ENCODE results near the gene PRR30.

The PRR30 gene

DNA sequence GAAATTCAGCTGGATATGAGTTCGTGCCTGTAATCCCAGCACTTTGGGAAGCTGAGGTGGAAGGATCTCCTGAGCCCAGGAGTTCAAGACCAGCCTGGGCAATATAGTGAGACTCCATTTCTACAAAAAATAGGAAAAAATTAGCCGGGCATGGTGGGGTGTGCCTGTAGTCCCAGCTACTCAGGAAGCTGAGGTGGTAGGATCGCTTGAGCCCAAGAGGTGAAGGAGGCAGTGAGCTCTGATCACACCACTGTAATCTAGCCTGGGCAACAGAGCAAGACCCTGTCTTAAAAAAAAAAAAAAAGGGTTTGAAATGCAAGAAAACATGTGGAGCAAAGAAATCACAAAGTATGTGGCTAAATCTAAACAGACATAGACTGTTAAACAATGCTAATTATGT lies 30.1 kb downstream of the PRR30 start:
- no peaks in the 10 kb centered on the region for H3K79me2 ChIP-seq (ENCODE audit: low read length)
- H3K27ac ChIP-seq (ENCODE audit: low read length): no peak overlapping the region
- no peaks in the 10 kb centered on the region for H3K9me3 ChIP-seq (replicated peaks; ENCODE audit: insufficient read depth, low read length)
- no peaks in the 10 kb centered on the region for H3K9me2 ChIP-seq (replicated peaks; ENCODE audit: insufficient read depth, low read length)
- no peak overlapping the region for H3K9ac ChIP-seq (ENCODE audit: low read length)
- DNase-seq: no peak
- H2AFZ ChIP-seq (ENCODE audit: low read length): no peak overlapping the region
- no peak overlapping the region for H3K4me3 ChIP-seq (ENCODE audit: low read length)
- H3K4me2 ChIP-seq (ENCODE audit: low read depth, low read length): no peak overlapping the region
- H3K4me1 ChIP-seq (ENCODE audit: low read length): peaks cover 9% of the 10 kb centered on the region
- no peaks in the 10 kb centered on the region for H3K36me3 ChIP-seq (replicated peaks; ENCODE audit: insufficient read depth, low read length)
- TF ChIP-seq EZH2phosphoT487 (IDR thresholded peaks at IDR 0.05; ENCODE audit: low read length) (no peak), EZH2 (optimal IDR thresholded peaks at IDR 0.05; ENCODE audit: low read depth, low read length) (no peak)
- TF ChIP-seq, protein P1, sequence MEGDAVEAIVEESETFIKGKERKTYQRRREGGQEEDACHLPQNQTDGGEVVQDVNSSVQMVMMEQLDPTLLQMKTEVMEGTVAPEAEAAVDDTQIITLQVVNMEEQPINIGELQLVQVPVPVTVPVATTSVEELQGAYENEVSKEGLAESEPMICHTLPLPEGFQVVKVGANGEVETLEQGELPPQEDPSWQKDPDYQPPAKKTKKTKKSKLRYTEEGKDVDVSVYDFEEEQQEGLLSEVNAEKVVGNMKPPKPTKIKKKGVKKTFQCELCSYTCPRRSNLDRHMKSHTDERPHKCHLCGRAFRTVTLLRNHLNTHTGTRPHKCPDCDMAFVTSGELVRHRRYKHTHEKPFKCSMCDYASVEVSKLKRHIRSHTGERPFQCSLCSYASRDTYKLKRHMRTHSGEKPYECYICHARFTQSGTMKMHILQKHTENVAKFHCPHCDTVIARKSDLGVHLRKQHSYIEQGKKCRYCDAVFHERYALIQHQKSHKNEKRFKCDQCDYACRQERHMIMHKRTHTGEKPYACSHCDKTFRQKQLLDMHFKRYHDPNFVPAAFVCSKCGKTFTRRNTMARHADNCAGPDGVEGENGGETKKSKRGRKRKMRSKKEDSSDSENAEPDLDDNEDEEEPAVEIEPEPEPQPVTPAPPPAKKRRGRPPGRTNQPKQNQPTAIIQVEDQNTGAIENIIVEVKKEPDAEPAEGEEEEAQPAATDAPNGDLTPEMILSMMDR (IDR thresholded peaks at IDR 0.05; ENCODE audit: low read length): no peak
- H4K20me1 ChIP-seq (ENCODE audit: insufficient read depth, low read length): no peaks in the 10 kb centered on the region
- H3F3A ChIP-seq (ENCODE audit: insufficient read depth, low read length): 0 out of 2 replicates have a peak, but pooled peaks cover 4% of the 10 kb centered on the region
- H3K27me3 ChIP-seq (replicated peaks; ENCODE audit: insufficient read depth, low read length): no peaks in the 10 kb centered on the region

DNA sequence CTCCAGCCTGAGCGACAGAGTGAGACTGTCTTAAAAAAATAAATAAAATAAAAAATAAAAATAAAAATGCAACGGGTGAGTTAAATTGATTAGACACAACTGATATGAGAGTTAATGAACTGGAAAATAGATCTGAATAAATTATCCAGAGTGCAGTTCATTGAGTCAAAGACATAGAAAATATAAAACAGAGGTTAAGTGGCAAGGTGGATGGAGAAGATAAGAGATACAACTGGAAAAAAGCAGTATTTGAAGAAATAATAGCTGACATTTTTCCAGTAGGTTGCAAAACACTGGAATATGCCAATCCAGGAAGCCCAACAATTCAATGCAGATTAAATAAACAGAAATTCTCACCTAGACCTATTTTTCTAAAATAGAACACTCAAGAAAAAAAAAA lies 31.0 kb downstream of the PRR30 start:
- H4K20me1 ChIP-seq (ENCODE audit: insufficient read depth, low read length): no peaks in the 10 kb centered on the region
- DNase-seq: no peak
- 0 out of 2 replicates have a peak, but pooled peaks cover 4% of the 10 kb centered on the region for H3F3A ChIP-seq (ENCODE audit: insufficient read depth, low read length)
- no peaks in the 10 kb centered on the region for H3K9me3 ChIP-seq (replicated peaks; ENCODE audit: insufficient read depth, low read length)
- no peaks in the 10 kb centered on the region for H3K79me2 ChIP-seq (ENCODE audit: low read length)
- TF ChIP-seq, protein P1 (IDR thresholded peaks at IDR 0.05; ENCODE audit: low read length): no peak
- no peak for TF ChIP-seq EZH2 (optimal IDR thresholded peaks at IDR 0.05; ENCODE audit: low read depth, low read length)
- no peak for TF ChIP-seq EZH2phosphoT487 (IDR thresholded peaks at IDR 0.05; ENCODE audit: low read length)
- H3K9ac ChIP-seq (ENCODE audit: low read length): no peak overlapping the region
- no peak overlapping the region for H3K4me3 ChIP-seq (ENCODE audit: low read length)
- no peak overlapping the region for H2AFZ ChIP-seq (ENCODE audit: low read length)
- H3K36me3 ChIP-seq (replicated peaks; ENCODE audit: insufficient read depth, low read length): no peaks in the 10 kb centered on the region
- no peak overlapping the region for H3K27ac ChIP-seq (ENCODE audit: low read length)
- H3K27me3 ChIP-seq (replicated peaks; ENCODE audit: insufficient read depth, low read length): no peaks in the 10 kb centered on the region
- H3K4me2 ChIP-seq (ENCODE audit: low read depth, low read length): no peak overlapping the region
- peaks cover 9% of the 10 kb centered on the region for H3K4me1 ChIP-seq (ENCODE audit: low read length)
- H3K9me2 ChIP-seq (replicated peaks; ENCODE audit: insufficient read depth, low read length): no peaks in the 10 kb centered on the region

DNA sequence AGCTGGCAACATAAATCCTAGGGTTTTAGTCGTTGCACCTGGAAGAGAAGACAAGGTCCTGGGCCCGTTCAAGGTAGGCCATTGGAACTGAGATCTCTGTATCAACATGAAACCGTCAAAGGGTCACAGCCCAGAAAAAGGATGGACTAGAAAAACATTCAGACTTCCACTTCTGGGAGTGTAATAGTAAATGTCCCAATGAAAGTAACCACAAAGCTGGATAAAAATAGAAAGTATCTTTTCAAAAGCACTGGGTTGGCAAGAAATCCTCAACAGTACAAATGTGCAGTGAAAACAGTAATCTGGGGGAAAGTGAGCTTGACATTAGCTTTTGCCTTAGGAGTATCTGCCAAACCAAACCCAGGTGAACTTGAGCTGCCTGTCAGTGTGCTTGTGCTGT lies 33.2 kb downstream of the PRR30 start:
- no peak overlapping the region for H2AFZ ChIP-seq (ENCODE audit: low read length)
- H3K4me1 ChIP-seq (ENCODE audit: low read length): peaks cover 9% of the 10 kb centered on the region
- H3K9ac ChIP-seq (ENCODE audit: low read length): no peak overlapping the region
- no peaks in the 10 kb centered on the region for H4K20me1 ChIP-seq (ENCODE audit: insufficient read depth, low read length)
- H3F3A ChIP-seq (ENCODE audit: insufficient read depth, low read length): 0 out of 2 replicates have a peak, but pooled peaks cover 4% of the 10 kb centered on the region
- H3K79me2 ChIP-seq (ENCODE audit: low read length): no peaks in the 10 kb centered on the region
- H3K27ac ChIP-seq (ENCODE audit: low read length): no peak overlapping the region
- no peaks in the 10 kb centered on the region for H3K27me3 ChIP-seq (replicated peaks; ENCODE audit: insufficient read depth, low read length)
- H3K4me2 ChIP-seq (ENCODE audit: low read depth, low read length): no peak overlapping the region; the same call in 1 of the 2 replicates
- H3K4me3 ChIP-seq (ENCODE audit: low read length): no peak overlapping the region
- H3K9me3 ChIP-seq (replicated peaks; ENCODE audit: insufficient read depth, low read length): no peaks in the 10 kb centered on the region
- TF ChIP-seq EZH2 (optimal IDR thresholded peaks at IDR 0.05; ENCODE audit: low read depth, low read length): no peak
- TF ChIP-seq, protein P1 (IDR thresholded peaks at IDR 0.05; ENCODE audit: low read length): no peak
- no peaks in the 10 kb centered on the region for H3K36me3 ChIP-seq (replicated peaks; ENCODE audit: insufficient read depth, low read length)
- DNase-seq: no peak
- H3K9me2 ChIP-seq (replicated peaks; ENCODE audit: insufficient read depth, low read length): no peaks in the 10 kb centered on the region
